Spleen (tissue), 11 donors: ENCODE results near the gene HS3ST1. TPM values are rescaled to one million over a fixed set of nuclear protein-coding genes. Genes with fewer than 3 reads are reported as not detected.

ENCODE experiments used
- DNase-seq: peaks from one replicate; pipeline ENCODE4 v3.0.0-alpha.2; 2020
- H3K27ac ChIP-seq, 8 donors: fragments of 200-600 bp; sonication (generic) in 7 of 8; 1 replicate in 4 of 8; 2 replicates in 4 of 8; pipeline versions ENCODE4 v1.5.0 to v1.8.0; 2016 to 2021; ENCODE audit warnings: inconsistent platforms in 4 of 8, mild to moderate bottlenecking in 4 of 8, moderate library complexity in 1 of 8
- H3K27me3 ChIP-seq, 7 donors: fragments of 200-600 bp; sonication (generic) in 6 of 7; replicated peaks in 1 of 7; 1 replicate in 4 of 7; 2 replicates in 3 of 7; pipeline versions ENCODE4 v1.5.0 to v1.8.0; 2016 to 2021; ENCODE audit warnings: inconsistent platforms in 3 of 7, mild to moderate bottlenecking in 1 of 7
- H3K36me3 ChIP-seq, 6 donors: fragments of 200-600 bp; sonication (generic) in 5 of 6; 1 replicate in 4 of 6; 2 replicates in 2 of 6; pipeline versions ENCODE4 v1.5.0 to v1.8.0; 2016 to 2021; ENCODE audit warnings: inconsistent platforms in 2 of 6
- H3K4me1 ChIP-seq, 6 donors: fragments of 200-600 bp; sonication (generic) in 5 of 6; 1 replicate in 3 of 6; 2 replicates in 3 of 6; pipeline versions ENCODE4 v1.5.0 to v1.8.0; 2016 to 2021; ENCODE audit warnings: inconsistent platforms in 3 of 6
- H3K4me3 ChIP-seq, 8 donors: fragments of 200-600 bp; sonication (generic) in 7 of 8; 1 replicate in 4 of 8; 2 replicates in 4 of 8; pipeline versions ENCODE4 v1.5.0 to v1.8.0; 2016 to 2021; ENCODE audit warnings: inconsistent platforms in 4 of 8, mild to moderate bottlenecking in 4 of 8, moderate library complexity in 2 of 8
- H3K9me3 ChIP-seq, 8 donors: fragments of 200-600 bp; sonication (generic) in 7 of 8; 1 replicate in 4 of 8; 2 replicates in 4 of 8; pipeline versions ENCODE4 v1.5.0 to v1.8.0; 2016 to 2021; ENCODE audit warnings: inconsistent platforms in 4 of 8
- POLR2A ChIP-seq, 3 donors: fragments of 450-650 bp; IDR thresholded peaks; one replicate each; pipeline ENCODE4 v1.5.1; 2017; ENCODE audit warnings: antibody characterized with exemption in 3 of 3, mild to moderate bottlenecking in 1 of 3
- POLR2AphosphoS5 ChIP-seq, 3 donors: sonication (generic); formaldehyde crosslinking; IDR thresholded peaks; one replicate each; pipeline ENCODE4 v1.5.1; 2017; ENCODE audit warnings: antibody characterized with exemption in 3 of 3
- WGBS, 5 donors: extraction: QIAGEN DNeasy Blood & Tissue Kit in 3 of 5; methylation state at CpG; one replicate each; pipeline versions ENCODE4 v1.1.5 to v1.1.7; 2013 to 2018; 5-methylcytosine and 5-hydroxymethylcytosine counted together
- intact Hi-C: fragments of 100-400 bp; cut with DNase I; formaldehyde crosslinking; loops from one replicate; pipeline ENCODE4 v1.15.0; 2023; ENCODE audit warnings: low total_unique reads
- polyA plus RNA-seq, 3 donors: library from polyadenylated mRNA; stranded (reverse); fragments of 200-250 nt; gene quantifications; one replicate each; pipeline ENCODE4 v1.2.1, GENCODE V29; 2013
- total RNA-seq, 7 donors: library from RNA; depleted of rRNA in 3 of 7; stranded (reverse); fragments of >200 nt in 3 of 7; fragmentation: NEBNext Ultra II Directional in 4 of 7; extraction: Animal tissue kit (Norgen Biotek cat#: 25700) in 4 of 7; gene quantifications; one replicate each; pipeline versions ENCODE4 v1.1.0 to v1.2.1, GENCODE V29; 2016 to 2021
- TF ChIP-seq, protein P1 (sequence below), 11 experiments: fragments of 200-600 bp in 7 of 11; fragments of 450-650 bp in 4 of 11; sonication (generic) in 4 of 11; IDR thresholded peaks in 8 of 11; conservative IDR thresholded peaks in 3 of 11; 1 replicate in 7 of 11; 2 replicates in 4 of 11; pipeline versions ENCODE4 v1.4.0 to v1.8.0; 2016 to 2021; ENCODE audit warnings: antibody characterized with exemption in 11 of 11, inconsistent platforms in 4 of 11, mild to moderate bottlenecking in 1 of 11
- donor health status: healthy with polysubstance abuse.
- donor health status: DM: no; HTN: no; CAD: no; lungs with moderate emphysema.
- donor health status: DM: no; HTN: no; CAD: no.
- donor health status: Bipolar disorder and iron deficiency.
- donor health status: healthy.
- donor health status: DM: no; HTN: no; CAD: no.
- donor health status: DM: yes; HTN: yes; CAD: no.

HS3ST1 gene
- total and polyA plus RNA-seq, 10 donors = 1.8 to 7.4 (median 3.4) TPM

DNA sequence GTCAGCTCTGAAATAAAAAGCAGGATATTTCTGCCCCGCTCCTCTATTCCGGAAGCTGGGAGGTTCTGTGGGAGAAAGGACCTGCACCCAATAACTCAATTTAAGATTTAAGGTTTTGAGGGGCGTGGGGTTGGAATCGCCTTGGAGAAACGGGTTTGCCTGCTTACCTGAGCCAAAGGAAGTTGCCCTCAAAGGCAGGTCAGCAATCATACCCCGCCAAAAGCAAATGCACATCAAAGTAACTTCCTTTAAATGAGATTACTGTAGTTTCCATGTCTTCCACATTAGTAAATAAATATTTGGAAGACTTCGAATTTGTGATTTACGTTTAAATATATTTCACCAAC is 978 bp upstream of the HS3ST1 start:
- peak overlapping the region; percentile 54 to 89 (median 66) for H3K4me3 ChIP-seq
- WGBS, 5 donors = 25 to 42% (median 35%) methylated on average over 8 of the region's 8 CpGs
- no peak for DNase-seq
- H3K27ac ChIP-seq = peak overlapping the region in 5 of 8 donors; percentile 70 to 79 (median 77)
- peaks cover 0 to 42% (median 13%) of the 10 kb centered on the region in 7 donors for H3K27me3 ChIP-seq
- peaks cover 0 to 72% (median 38%) of the 10 kb centered on the region in 6 donors for H3K4me1 ChIP-seq
- H3K36me3 ChIP-seq = peaks cover 0 to 4% (median 0%) of the 10 kb centered on the region in 6 donors
- TF ChIP-seq POLR2AphosphoS5 (IDR thresholded peaks at IDR 0.05) = no peak
- intact Hi-C loops = loop anchor here (5.0 kb wide), 1 partner anchor 847 kb away; no protein-coding TSS in a partner anchor
- no peaks in the 10 kb centered on the region for H3K9me3 ChIP-seq

DNA sequence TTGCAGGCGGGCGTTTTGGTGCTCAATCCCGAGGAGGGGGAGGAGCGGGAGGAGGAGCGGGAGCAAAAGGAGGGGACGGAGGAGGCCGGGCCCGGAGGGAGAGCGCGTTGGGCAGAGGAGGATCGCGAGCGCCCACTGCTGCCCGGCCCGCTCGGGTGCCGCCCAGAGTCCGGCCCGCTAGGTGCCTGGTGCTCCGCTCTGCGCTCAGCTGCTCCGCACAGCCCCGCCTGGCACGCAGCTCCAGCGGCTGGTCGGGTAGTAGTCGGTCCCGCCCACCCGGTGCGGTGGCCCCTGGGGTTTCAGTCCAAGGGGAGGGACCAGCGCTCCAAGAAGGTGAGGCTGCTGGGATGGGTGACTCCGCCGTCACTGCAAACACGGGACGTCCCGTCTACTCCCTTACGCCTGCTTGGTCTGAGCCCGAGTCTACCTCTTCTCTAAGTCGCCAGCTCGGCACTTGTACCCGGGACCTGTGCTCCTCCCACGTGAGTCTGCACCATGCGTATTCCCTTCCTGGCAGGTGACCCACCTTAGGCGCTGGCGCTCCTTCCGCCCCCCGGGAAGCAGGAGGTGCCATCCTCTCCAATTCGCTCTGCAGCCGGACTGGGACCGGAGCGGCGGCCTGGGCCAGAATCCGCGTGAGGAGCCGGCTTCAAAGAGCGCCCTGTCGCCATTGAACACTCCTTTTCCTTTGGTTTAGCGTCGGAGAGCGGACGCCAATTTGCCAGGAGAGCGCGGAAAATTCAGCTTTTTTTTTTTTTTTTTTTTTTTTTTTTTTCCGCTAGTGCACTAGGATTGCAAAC is 405 bp upstream of the HS3ST1 start:
- Histone ChIP-seq H3K4me1 (peaks cover 0 to 74% (median 38%) of the 10 kb centered on the region in 6 donors), H3K27me3 (peaks cover 0 to 42% (median 13%) of the 10 kb centered on the region in 7 donors), H3K27ac (peak overlapping the region; percentile 55 to 79 (median 74)), H3K36me3 (no peaks in the 10 kb centered on the region), H3K4me3 (peak overlapping the region; percentile 54 to 89 (median 66)), H3K9me3 (no peaks in the 10 kb centered on the region)
- TF ChIP-seq, protein P1, sequence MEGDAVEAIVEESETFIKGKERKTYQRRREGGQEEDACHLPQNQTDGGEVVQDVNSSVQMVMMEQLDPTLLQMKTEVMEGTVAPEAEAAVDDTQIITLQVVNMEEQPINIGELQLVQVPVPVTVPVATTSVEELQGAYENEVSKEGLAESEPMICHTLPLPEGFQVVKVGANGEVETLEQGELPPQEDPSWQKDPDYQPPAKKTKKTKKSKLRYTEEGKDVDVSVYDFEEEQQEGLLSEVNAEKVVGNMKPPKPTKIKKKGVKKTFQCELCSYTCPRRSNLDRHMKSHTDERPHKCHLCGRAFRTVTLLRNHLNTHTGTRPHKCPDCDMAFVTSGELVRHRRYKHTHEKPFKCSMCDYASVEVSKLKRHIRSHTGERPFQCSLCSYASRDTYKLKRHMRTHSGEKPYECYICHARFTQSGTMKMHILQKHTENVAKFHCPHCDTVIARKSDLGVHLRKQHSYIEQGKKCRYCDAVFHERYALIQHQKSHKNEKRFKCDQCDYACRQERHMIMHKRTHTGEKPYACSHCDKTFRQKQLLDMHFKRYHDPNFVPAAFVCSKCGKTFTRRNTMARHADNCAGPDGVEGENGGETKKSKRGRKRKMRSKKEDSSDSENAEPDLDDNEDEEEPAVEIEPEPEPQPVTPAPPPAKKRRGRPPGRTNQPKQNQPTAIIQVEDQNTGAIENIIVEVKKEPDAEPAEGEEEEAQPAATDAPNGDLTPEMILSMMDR (IDR thresholded peaks at IDR 0.05 in 8 of 11, conservative IDR thresholded peaks at IDR 0.05 in 3 of 11) = peak; percentile 40 to 81 (median 69)
- TF ChIP-seq POLR2A (IDR thresholded peaks at IDR 0.05) (peak in 1 of 3 donors; percentile 11), POLR2AphosphoS5 (IDR thresholded peaks at IDR 0.05) (peak; percentile 46 to 86 (median 84))
- peak; percentile 95 for DNase-seq
- WGBS, 5 donors = 1 to 5% (median 2%) methylated on average over 37 to 64 of the region's 64 CpGs
- intact Hi-C loops = loop anchor here (5.0 kb wide), 1 partner anchor 847 kb away; no protein-coding TSS in a partner anchor

DNA sequence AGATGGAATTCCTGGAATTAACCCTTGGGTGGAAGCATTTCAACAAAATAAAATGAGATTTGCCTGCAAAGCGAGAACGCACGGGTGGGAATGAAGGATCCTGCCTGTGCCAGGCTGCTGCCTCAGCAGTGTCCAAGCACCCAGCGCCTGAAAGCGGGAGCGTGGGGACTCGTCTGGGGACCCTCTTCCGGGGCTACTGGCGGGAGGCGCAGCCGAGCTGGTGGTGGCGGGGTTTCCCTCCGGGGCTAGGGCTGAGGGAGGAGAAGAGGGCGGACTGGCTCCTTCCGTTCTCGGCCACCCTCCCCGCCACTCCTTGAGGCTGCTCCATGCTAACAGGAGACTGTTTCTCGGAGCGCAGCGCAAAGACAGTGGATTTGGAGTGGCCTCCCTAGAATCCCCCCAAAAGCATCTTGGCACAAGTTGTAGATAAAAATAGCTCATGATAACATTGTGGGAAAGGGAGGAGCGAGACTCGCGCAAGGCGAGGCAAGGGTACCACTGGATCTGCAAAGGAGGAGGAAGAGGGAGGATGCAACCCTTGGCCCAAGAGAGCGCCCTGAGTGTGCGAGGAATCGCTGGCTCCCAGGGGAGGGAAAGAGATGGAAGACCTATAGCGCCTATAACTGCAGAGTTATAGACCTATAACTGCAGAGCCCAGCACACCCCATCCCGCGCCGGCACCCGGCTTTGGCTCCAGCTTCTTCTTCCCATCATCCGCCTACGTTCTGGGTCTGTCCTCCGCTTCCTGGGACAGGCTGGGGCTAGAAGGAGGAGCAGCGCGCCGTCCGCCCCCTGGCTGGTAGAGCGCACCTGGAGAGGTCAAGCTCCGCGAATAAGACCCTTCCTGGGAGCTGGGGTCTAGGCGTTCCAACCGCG is 1.3 kb downstream of the HS3ST1 start:
- Histone ChIP-seq H3K36me3 (no peaks in the 10 kb centered on the region), H3K9me3 (no peaks in the 10 kb centered on the region), H3K27ac (peak overlapping the region in 2 of 8 donors; percentile 14 to 77), H3K4me3 (peak overlapping the region; percentile 54 to 89 (median 66)), H3K4me1 (peaks cover 0 to 82% (median 38%) of the 10 kb centered on the region in 6 donors), H3K27me3 (peaks cover 0 to 42% (median 13%) of the 10 kb centered on the region in 7 donors)
- DNase-seq = peak; percentile 79
- TF ChIP-seq POLR2A (IDR thresholded peaks at IDR 0.05) (no peak), POLR2AphosphoS5 (IDR thresholded peaks at IDR 0.05) (no peak)
- TF ChIP-seq, protein P1 (IDR thresholded peaks at IDR 0.05 in 8 of 11, conservative IDR thresholded peaks at IDR 0.05 in 3 of 11) = no peak
- 8 to 17% (median 9%) methylated on average over 39 to 45 of the region's 45 CpGs for WGBS, 5 donors
- intact Hi-C loops = loop anchor here (5.0 kb wide), 1 partner anchor 845 kb away; no protein-coding TSS in a partner anchor

DNA sequence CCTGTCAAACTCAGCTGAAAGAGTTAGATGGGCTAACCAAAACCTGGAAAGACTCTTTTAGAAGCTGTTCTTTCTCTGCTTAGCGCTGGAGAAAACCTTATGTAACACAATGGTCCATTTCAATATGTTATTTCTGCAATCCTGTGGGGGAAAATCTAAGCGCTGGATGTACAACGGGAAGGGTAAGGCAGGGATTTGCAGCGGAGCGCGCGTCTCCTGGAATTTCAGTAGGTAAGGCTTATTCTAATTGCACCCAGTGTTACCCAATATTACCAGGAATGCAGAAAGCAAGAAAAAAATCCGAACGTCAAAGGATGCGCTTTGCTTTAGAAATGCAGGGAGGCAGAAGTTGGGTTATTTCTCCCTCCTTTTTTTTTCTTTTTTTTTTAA is 2.0 kb downstream of the HS3ST1 start:
- intact Hi-C loops = loop anchor here (5.0 kb wide), 1 partner anchor 844 kb away; no protein-coding TSS in a partner anchor
- peaks cover 0 to 42% (median 13%) of the 10 kb centered on the region in 7 donors for H3K27me3 ChIP-seq
- DNase-seq = no peak
- H3K36me3 ChIP-seq = no peaks in the 10 kb centered on the region
- H3K9me3 ChIP-seq = no peaks in the 10 kb centered on the region
- H3K4me1 ChIP-seq = peaks cover 0 to 77% (median 38%) of the 10 kb centered on the region in 6 donors
- H3K27ac ChIP-seq = no peak overlapping the region
- WGBS, 5 donors = 50 to 63% (median 56%) methylated on average over 10 of the region's 10 CpGs
- TF ChIP-seq POLR2A (IDR thresholded peaks at IDR 0.05) (no peak), POLR2AphosphoS5 (IDR thresholded peaks at IDR 0.05) (no peak)
- TF ChIP-seq, protein P1 (IDR thresholded peaks at IDR 0.05 in 8 of 11, conservative IDR thresholded peaks at IDR 0.05 in 3 of 11) = no peak
- peak overlapping the region in 6 of 8 donors; percentile 54 to 89 (median 65) for H3K4me3 ChIP-seq
